Dedifferentiated amniotic fluid mesenchymal stem cell (primary cell): ENCODE data around the gene CLDN12.

Experiments used
- DNase-seq: peaks from one replicate; pipeline ENCODE4 v3.0.0-alpha.2; 2016; ENCODE audit errors: extremely low spot score

The CLDN12 gene

DNA sequence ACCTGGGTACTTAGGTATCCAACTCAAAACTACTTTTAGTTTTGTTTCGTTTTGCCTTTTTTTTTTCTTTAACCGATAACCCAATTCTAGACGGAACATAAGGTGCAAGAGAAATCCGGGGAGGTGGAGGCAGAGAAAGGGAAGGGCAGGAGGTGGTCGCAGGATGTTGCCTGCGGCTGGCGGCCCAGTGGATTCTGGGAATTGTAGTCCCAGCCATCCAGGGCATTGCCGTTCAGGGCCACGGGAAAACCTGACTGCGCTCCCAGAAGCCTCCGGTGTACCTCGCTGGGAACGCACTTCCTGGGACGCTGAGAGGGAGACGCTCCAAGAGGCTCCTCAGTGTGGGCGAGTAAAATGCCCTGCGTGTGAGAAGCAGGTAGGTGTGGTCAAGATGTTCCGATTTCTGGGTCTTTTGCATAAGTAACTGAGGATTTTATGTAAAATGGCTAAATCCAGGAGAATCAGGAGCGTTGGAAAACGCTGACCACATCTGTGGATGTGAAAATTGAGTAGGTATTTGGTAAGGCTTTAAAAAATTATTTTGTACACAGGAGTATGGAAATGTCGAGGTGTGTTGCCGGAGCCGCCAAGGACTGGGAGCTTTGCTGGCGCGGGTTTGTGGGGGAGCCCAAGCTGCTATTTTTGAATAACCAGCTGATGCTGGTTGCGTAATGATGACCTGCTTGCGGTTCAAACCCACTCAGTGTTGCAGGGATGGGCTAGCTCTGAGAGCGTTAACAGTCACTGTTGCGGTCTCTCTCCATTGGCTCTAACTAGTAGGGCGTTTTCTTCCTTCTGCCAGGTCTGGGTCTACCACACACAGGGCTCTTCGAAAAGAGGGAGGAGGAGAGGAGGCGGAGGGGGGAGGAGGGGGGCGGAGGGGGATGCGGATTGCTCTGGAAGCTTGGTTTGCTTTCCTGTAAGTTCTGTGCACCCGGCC lies at the start of gene CLDN12:
CLDN12 (plus strand) TSS at position 288 of the 940 bp plus-strand sequence. CDS start 9,216 bp downstream, outside the sequence.
- DNase-seq = peak; percentile 86

DNA sequence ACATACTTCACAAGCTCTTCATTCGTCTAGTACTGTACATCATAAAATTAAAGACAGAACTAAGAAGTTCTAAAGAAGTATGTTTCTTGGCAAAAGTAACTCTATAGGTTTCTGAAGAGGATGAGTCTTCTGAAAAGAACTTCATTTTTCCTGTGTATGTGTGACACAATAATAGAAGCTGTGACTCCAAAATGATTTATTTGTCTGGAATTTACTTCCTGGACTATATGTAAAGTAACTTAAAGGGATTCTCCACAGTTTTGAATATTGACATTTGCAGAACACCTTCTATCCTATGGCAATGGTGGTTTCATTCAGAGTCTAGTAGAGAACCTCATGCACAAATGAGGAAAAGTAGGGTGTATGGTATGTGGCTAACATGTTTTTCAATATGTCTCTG lies 19.8 kb upstream of the CLDN12 start:
- no peak for DNase-seq

DNA sequence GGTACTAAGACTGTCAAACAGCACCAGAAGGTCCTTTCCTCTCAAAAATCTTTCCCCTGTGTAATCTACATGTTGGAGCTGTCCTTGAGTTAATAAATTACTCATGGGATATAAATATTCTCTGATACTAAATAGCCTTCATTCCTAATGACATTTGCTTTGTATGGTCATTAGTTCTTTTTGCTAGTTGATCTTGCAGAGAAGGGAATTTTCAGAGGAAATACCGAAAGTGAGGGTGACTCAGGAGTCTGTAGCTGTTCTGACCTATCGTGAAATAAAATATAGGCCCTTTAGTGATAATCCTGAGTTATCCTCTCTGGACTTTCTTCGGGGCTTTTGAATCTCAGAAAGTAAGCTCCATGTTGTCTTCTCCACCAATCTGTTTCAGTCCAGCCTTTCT lies 19.4 kb upstream of the CLDN12 start:
- no peak for DNase-seq

DNA sequence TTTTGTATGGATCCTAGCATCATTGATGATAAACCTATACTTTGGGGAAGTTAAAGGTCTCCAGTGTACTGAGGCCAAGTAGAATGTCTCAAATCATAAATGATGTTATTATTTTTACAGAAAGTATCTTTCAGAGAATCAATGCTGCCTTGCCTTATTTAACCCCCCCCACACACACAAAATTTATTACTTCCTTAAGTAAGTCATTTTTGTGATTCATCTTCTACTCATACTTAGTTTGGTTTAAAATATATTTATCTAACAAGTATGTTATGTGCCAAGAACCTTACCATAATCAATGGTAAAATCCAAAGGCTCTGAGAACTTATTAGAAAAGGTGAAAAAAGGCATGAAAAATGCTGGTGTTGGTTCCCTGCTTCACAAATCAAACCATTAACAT lies 18.8 kb upstream of the CLDN12 start:
- no peak for DNase-seq

DNA sequence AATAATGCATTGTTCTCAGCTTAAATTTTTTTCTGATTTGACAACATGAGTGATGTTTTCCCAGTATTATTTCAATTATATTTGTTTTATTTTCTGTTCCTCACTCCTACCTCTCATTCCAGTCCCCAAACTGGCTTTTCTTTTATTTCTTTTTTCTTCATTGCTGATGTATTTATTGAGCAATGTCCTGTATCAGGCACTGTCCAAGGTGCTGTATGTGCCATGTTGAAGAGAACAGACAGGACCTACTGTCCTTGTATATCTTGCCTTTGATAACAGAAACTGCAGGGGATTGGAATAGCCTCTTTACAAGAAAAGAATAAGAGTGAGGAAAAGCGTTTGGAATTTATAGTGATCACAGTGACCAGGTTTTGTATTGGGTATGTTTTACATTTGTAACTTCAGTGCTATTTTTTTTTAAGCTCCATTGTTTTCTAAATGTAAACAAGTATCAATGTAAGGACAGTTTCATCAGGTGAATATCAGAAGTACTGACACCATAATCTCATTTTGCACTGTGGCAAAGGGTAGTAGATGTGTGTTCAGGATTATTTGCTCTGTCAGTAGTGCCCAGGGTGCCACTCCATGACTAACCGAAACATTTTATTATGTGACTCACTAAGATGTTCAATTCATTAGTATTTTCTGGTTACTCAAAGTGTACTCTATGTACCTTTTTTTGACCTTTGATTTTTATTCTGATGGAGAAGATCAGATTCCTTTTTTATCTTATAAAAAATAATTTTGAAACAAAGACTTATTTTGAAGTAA lies 15.6 kb upstream of the CLDN12 start:
- DNase-seq = no peak

DNA sequence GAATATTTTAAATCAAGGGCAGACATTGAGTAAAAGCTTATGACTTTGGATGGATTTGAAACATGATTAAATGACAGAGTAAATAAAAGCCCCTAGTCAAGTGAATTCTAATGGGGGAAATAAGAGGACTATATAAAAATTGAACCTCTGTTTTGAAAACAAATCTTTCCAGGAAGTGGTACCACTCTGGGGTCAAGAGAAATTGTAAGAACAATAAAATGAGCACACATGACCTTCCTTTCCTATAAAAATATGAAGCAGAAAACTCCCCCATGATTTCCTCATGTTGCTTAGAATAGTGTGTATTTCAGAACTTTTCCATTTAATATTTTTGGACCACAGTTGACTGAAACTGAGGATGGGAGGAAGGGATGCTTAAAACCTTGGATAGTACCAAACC lies 12.3 kb upstream of the CLDN12 start:
- DNase-seq = no peak

DNA sequence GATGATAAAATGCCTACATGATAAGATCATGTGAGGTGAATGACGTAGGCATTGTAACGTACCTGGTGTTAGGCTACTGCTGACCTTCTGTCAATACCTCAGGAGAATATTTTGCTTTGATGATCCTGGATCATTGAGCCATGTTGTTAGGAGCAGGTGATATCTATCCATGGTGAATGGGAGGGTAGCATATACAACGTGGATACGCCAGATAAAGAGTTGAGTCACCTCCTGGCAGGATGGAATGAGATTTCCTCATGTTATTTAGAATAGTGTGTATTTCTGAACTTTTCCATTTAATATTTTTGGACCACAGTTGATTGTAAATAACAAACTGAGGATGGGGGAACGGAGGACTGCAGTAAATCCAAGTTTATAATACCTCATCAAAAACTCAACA lies 11.8 kb upstream of the CLDN12 start:
- no peak for DNase-seq

DNA sequence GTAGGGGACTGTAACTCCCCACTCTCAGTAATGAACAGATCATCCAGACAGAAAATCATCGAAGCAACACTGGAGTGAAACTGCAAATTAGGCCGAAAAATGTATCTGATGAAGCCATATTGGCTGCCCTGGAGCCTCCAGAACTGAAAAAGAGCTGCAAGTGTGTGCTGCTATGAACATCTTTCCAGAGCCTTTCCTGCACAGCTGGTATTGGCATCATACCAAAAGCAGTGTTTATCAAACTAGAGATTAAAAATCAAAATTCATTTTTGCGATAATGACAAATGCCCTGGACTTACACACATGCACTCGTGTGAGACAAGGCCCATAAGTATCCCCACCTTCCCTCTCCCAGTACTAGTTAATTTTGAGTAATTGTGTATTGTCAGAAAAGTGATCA lies 6.8 kb upstream of the CLDN12 start:
- no peak for DNase-seq

DNA sequence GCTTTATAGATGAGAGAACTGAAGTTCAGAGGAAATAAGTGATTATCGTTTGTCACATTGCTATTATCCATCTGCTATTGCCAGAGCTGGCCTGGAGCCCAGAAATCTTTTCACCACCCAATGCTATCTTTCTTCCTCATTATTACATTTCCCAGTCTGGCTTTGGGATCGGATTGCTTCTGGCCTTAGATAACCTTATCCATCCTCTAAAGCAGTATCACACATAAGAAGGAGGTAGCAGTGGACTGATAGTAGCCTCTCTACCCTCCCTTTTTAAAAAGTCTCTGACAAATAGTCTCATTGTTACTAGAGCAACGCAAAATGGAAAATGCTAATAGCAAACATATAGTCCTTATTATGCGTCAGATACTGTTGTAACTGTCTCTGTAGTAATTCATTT lies 1.3 kb upstream of the CLDN12 start:
- no peak for DNase-seq

DNA sequence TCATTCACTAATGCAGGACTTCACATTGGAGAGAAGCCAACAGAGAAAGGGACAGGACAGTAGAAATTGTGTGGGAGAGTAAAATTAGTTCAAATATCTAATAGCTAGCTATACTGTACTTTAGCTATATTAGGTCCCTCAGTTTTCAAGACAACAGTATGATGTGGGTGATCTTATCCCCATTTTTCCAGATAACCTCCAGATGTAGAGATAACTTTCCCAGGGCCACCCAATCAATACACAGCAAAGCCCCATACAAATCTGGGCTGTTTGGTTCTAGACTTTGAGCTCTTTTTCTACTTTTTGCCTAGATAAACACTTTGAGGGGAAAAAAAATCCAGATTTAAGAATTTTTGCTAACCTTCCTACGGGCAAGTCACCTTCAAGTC lies 482 bp upstream of the CLDN12 start:
- no peak for DNase-seq

DNA sequence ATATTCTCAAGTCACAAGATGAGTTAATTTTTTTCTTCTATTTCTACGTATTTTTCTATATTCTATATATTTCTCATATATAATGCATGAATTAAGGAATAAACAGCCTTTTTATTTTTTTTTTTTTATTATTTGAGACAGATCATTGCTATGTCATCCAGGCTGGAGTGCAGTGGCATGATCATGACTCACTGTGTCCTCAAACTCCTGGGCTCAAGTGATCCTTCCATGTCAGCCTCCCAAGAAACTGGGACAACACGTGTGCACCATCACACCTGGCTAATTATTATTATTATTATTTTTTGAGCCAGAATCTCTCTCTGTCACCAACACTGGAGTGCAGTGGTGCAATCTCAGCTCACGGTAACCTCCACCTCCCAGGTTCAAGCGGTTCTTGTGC lies 1.5 kb downstream of the CLDN12 start:
- no peak for DNase-seq

DNA sequence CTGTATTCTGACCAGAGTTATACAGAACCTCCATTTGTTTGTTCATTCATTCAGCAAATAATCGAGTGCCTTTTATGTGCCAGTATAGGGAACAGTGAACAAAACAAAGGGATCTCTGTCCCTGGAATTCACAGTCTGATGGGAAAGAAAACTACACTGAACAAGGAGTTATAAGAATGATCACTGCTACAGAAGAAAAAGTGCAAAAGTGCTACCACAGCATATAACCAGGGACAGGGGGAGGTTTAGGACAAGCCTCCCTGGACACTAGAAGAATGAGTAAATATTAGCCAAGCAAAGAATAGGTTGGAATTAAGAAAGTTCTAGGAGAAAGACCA lies 4.2 kb downstream of the CLDN12 start:
- DNase-seq = no peak

DNA sequence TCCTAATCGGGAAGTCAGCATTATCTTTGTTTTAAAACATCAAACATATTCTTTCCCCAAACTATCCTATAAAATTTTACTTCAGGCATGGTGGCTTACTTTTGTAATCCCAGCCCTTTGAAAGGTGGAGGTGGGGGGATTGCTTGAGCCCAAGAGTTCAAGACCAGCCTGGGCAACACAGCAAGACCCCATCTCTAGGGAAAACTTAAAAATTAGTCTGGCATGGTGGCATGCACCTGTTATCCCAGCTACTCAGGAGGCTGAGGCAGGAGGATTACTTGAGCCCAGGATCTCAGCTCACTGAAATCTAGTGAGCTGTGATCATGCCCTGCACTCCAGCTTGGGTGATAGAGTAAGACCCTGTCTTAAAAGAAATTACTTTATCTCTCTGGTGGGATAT lies 4.9 kb downstream of the CLDN12 start:
- no peak for DNase-seq

DNA sequence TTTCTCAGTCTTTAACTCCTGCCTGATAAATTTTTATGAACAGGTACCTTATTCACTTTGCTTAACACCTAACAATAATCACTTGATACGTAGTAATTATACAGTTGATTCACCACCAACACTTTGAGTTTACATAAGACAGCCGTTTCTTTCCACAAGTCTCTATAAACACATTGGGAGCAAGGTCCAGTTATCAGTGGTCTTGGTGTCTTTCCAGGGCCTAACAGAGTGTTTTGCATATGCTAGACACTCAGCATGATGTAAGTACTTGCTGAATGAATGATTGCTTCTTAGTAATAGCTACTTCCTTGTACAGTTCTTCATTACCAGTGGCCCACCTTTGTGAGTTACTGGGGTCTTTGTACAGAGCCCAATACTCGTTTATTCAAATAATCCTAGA lies 6.4 kb downstream of the CLDN12 start:
- DNase-seq = no peak

DNA sequence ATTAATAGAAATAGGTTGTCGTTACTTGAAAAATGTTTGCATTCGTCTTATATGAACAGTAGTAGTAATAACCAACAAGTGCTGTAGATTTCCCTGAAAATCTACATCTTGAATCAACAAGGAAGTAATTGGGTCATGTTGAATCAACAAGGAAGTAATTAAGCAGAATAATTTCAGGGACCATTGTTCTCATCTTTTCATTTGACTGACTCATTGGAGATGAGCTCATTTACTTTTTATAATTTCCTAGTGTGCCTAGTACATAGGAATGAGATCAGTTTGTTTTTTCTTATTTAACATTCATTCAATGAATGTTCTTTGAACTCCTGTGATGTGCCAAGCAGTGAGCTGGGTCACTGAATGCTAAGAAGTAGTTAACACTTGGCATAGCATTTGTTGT lies 8.2 kb downstream of the CLDN12 start:
- no peak for DNase-seq

DNA sequence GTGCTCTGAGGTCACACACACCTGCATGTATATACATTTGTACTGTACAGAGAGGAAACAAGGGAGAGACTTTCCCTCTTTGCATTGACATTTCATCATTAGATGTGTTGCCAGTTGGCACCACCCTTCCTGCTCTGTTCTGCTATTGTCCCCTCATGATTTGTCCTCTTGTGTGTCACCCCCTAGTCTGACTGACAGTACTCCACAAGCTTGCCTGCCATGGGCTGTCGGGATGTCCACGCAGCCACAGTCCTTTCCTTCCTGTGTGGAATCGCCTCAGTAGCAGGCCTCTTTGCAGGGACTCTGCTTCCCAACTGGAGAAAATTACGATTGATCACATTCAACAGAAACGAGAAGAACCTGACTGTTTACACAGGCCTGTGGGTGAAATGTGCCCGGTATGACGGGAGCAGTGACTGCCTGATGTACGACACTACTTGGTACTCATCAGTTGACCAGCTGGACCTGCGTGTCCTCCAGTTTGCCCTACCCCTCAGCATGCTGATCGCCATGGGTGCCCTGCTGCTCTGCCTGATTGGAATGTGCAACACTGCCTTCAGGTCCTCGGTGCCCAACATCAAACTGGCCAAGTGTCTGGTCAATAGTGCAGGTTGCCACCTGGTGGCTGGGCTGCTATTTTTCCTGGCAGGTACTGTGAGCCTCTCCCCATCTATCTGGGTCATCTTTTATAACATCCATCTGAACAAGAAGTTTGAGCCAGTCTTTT lies 9.4 kb downstream of the CLDN12 start:
- no peak for DNase-seq

DNA sequence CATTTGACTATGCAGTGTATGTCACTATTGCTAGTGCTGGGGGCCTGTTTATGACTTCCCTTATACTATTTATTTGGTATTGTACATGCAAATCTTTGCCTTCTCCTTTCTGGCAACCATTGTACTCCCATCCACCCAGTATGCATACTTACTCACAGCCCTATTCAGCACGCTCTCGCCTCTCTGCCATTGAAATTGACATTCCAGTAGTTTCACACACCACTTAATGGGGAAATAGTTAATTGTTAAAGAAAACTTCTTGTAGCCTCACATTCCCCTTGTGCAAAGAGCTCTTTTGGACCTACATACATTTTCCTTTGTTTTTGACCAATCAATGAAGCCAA lies 9.9 kb downstream of the CLDN12 start:
- DNase-seq = no peak

DNA sequence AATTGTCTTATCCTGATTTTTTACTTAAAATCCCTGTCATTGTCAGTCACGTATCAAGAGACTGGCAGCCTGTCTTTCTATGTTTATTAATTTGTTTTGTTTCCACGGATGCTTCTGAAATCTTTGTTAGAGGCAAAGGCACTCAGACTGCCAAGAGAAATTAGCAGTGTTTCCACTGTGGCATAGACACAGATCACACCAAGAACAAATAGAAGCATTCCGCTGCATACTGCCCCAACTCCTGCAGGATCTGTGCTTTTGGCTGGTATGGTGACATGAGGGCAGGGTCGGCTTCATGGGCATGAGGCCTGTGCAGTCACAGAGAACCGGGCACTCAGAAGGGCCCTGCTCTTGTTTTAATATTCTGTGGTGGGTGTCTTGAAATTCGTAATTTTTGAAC lies 18.4 kb downstream of the CLDN12 start:
- DNase-seq = no peak

DNA sequence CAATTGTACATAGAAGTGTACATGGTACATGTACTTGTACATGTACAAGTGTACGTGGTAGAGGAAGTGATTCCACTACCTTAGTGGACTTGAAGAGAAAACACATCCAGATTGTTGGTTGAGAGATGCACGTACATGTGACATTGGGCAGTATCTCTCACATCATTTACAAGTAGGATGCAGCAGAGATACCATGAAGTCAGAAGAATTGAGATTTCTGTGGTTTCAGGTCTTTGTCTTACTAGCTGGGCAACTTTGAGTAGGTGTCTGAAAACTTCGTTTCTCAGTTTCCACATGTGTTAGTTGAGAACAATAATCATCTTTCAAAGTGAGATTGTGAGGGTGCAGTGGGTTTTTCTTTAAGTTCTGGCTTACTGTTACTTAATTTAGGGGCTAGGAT lies 21.5 kb downstream of the CLDN12 start:
- DNase-seq = no peak

DNA sequence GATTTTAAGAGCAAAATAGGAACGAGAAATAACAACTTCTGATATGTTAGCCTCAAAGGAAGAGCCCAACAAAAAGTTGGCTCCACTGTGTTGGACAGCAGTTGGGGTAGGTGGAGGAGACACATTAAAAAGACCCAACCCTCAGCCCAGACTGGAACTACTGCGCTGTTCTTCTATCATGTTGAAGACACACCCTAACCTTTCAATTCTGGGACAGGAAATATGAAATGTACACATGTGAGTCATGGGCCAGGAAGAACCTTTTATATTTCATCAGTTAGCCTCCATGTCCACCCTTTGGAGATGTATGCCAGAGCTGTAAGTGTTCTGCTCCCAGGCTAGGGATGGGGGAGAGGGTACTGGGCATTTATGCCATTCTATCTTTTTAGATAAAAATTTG lies 22.1 kb downstream of the CLDN12 start:
- DNase-seq = no peak

DNA sequence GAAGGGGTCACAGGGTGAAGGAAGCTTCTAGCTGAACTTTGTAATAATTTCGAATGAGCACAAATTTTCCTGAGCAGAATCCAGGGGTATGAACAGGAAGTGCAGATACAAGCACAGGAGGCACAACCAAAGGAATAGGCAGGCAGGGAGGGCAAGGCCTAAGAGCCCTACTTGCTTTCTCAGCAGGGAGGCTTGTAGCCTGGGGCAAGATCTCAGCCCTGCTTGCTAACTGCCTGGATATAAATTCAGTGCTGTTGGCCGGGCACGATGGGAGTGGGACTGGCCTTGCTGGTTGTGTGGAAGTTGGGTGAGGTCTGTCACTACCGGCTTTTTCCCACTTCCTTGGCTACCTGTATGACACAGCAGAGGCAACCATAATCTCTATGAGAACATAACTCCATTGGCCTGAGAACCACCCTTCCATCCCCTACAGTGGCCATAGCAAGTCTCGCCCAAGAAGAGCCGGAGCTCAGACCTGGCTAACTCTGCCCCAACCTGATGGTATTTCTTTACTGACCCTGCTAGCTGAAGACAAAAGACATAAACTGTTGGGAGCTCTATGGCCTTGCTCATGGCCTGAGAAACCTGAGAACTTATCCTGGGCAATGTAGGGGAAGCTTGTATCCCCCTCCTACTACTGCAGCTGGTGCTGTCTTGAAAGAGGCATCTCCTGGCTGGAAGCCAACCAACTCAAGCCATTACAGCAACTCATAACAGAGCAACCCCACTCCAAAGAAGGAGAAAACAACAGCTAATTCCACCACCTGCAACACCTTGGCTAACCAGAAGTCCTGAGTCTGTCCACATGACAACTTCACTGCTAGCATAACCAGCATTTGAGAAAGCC lies 27.6 kb downstream of the CLDN12 start:
- DNase-seq = no peak

DNA sequence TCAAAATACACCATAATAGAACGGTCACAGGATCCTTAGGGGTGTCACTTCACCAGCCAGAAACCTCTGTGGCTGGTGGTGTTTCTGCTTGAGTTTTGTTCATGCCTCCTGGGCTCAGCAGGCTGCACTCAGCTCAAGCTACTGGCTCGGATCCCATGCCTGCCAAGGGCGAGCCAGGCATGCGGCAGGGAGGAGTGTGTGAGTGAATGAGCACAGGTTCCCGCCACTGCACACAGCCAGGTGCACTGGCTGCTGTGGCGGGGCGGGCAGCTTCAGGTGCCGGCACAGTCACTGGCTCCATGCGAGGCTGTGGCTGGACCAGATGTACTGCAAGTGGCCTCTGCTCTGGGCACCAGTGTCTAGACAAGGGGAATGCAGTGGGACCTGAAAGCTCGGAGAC lies 29.5 kb downstream of the CLDN12 start:
- DNase-seq = no peak
